ENCODE data around the gene CMIP.
"Not testable (repeated sequence)": the region's sequence is repeated elsewhere in the genome, so short reads cannot be mapped to it uniquely, and the experiment has no call there.

The CMIP gene

GRCh38 chr16:81716478-81717225 is 272.0 kb downstream of the CMIP start:
- no peak for DNase-seq (ENCODE audit: low read depth in 2 of 2)

GRCh38 chr16:81717662-81718189 is 273.1 kb downstream of the CMIP start:
- no peak for DNase-seq (ENCODE audit: low read depth in 2 of 2)

- no peak for DNase-seq (ENCODE audit: low read depth in 2 of 2)
These were observed 274.0 kb downstream of the CMIP start for GRCh38 chr16:81718637-81719036.

- DNase-seq (ENCODE audit: low read depth in 2 of 2): no peak
These were observed 275.4 kb downstream of the CMIP start for GRCh38 chr16:81719993-81720392.

- no peak for DNase-seq (ENCODE audit: low read depth in 2 of 2)
These were observed 276.6 kb downstream of the CMIP start for GRCh38 chr16:81720973-81721906.

GRCh38 chr16:81723098-81723723 is 278.6 kb downstream of the CMIP start:
- peak in 1 of 2 experiments; percentile 60 for DNase-seq (ENCODE audit: low read depth in 2 of 2)

GRCh38 chr16:81728435-81728834 is 283.8 kb downstream of the CMIP start:
- DNase-seq (ENCODE audit: low read depth in 2 of 2): no peak

- no peak for DNase-seq (ENCODE audit: low read depth in 2 of 2)
These were observed 284.8 kb downstream of the CMIP start for GRCh38 chr16:81729451-81729850.

GRCh38 chr16:81730090-81731051 is 285.8 kb downstream of the CMIP start:
- peak; percentile 55 for DNase-seq (ENCODE audit: low read depth in 2 of 2)

GRCh38 chr16:81731649-81732048 is 287.0 kb downstream of the CMIP start:
- DNase-seq (ENCODE audit: low read depth in 2 of 2): no peak

- DNase-seq (ENCODE audit: low read depth in 2 of 2): no peak
These were observed 288.1 kb downstream of the CMIP start for GRCh38 chr16:81732699-81733098.

GRCh38 chr16:81733295-81733694 is 288.7 kb downstream of the CMIP start:
- DNase-seq (ENCODE audit: low read depth in 2 of 2): no peak

GRCh38 chr16:81734632-81735434 is 290.2 kb downstream of the CMIP start:
- DNase-seq (ENCODE audit: low read depth in 2 of 2): no peak

- DNase-seq (ENCODE audit: low read depth in 2 of 2): peak; percentile 39 to 44
These were observed 293.4 kb downstream of the CMIP start for GRCh38 chr16:81737885-81738536.

GRCh38 chr16:81738783-81739496 is 294.3 kb downstream of the CMIP start:
- no peak for DNase-seq (ENCODE audit: low read depth in 2 of 2)

GRCh38 chr16:81739503-81739902 is 294.9 kb downstream of the CMIP start:
- no peak for DNase-seq (ENCODE audit: low read depth in 2 of 2)

- no peak for DNase-seq (ENCODE audit: low read depth in 2 of 2)
These were observed 295.6 kb downstream of the CMIP start for GRCh38 chr16:81740169-81740568.

GRCh38 chr16:81741430-81741770 is 296.8 kb downstream of the CMIP start:
- DNase-seq (ENCODE audit: low read depth in 2 of 2): not testable (repeated sequence)

- no peak for DNase-seq (ENCODE audit: low read depth in 2 of 2)
These were observed 299.8 kb downstream of the CMIP start for GRCh38 chr16:81744385-81744784.
